ENCODE results near the gene LRRC23. TPM values are rescaled to one million over a fixed set of nuclear protein-coding genes. Genes with fewer than 3 reads are reported as not detected.

LRRC23 gene
- polyA plus RNA-seq, 1 experiment: 10.6 TPM

DNA sequence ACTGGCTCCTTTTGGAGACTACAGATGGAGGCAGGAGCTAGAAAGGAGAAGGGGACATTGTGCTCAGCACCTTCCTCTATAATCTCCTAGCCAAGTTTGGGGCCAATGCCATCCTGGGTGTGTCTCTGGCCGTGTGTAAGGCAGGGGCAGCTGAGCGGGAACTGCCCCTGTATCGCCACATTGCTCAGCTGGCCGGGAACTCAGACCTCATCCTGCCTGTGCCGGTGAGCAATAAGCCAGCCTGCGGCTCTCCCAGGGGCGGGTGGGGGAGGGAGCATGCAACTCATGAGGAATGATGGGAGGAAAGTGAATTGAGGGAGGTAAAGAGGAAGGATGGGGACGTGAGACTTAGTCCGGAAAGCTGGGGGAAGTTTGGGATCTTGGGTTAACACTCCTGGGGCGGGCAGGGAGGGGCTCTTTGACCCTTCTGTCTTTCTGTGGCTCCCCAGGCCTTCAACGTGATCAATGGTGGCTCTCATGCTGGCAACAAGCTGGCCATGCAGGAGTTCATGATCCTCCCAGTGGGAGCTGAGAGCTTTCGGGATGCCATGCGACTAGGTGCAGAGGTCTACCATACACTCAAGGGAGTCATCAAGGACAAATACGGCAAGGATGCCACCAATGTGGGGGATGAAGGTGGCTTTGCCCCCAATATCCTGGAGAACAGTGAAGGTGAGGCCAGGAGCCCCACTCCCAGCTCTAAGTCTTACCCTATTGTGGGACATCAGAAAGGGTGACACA is 13.0 kb downstream of the LRRC23 start:
- Histone ChIP-seq H3K4me3 (ENCODE audit: low read depth, low read length) (no peak overlapping the region), H3K27me3 (ENCODE audit: control insufficient read depth, insufficient read depth, low read length) (no peaks in the 10 kb centered on the region), H3K27ac (ENCODE audit: low read depth, low read length) (no peak overlapping the region), H3K9me3 (ENCODE audit: control insufficient read depth, insufficient read depth, low read length) (no peaks in the 10 kb centered on the region; the same call in 1 of the 2 replicates)
- DNase-seq (ENCODE audit: low read depth, low spot score): no peak
- TF ChIP-seq, protein P1, sequence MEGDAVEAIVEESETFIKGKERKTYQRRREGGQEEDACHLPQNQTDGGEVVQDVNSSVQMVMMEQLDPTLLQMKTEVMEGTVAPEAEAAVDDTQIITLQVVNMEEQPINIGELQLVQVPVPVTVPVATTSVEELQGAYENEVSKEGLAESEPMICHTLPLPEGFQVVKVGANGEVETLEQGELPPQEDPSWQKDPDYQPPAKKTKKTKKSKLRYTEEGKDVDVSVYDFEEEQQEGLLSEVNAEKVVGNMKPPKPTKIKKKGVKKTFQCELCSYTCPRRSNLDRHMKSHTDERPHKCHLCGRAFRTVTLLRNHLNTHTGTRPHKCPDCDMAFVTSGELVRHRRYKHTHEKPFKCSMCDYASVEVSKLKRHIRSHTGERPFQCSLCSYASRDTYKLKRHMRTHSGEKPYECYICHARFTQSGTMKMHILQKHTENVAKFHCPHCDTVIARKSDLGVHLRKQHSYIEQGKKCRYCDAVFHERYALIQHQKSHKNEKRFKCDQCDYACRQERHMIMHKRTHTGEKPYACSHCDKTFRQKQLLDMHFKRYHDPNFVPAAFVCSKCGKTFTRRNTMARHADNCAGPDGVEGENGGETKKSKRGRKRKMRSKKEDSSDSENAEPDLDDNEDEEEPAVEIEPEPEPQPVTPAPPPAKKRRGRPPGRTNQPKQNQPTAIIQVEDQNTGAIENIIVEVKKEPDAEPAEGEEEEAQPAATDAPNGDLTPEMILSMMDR (IDR thresholded peaks at IDR 0.05; ENCODE audit: low read depth, low read length): no peak
- ChIA-PET CTCF (interaction anchor here (1.8 kb wide), 1 partner anchor 8 kb away, joined by 8 read pairs; no protein-coding TSS in a partner anchor), POLR2A (no interaction called here)

DNA sequence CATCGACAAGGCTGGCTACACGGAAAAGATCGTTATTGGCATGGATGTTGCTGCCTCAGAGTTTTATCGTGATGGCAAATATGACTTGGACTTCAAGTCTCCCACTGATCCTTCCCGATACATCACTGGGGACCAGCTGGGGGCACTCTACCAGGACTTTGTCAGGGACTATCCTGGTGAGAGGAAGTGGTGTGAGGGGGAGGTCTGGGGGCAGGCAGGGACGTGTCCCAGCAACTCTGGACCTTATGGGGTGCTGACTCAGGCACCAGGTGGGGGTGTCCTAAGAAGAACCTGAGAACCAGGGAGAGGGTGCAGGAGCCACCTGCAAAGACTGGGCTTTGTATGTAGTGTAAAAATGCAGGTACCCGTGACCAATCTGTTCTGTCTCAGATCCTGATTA is 15.0 kb downstream of the LRRC23 start:
- no peak for DNase-seq (ENCODE audit: low read depth, low spot score)
- TF ChIP-seq, protein P1 (IDR thresholded peaks at IDR 0.05; ENCODE audit: low read depth, low read length): no peak
- CTCF ChIA-PET: no interaction called here
- H3K4me3 ChIP-seq (ENCODE audit: low read depth, low read length): no peak overlapping the region
- H3K9me3 ChIP-seq (ENCODE audit: control insufficient read depth, insufficient read depth, low read length): no peaks in the 10 kb centered on the region; the same call in 1 of the 2 replicates
- no peaks in the 10 kb centered on the region for H3K27me3 ChIP-seq (ENCODE audit: control insufficient read depth, insufficient read depth, low read length)
- no peak overlapping the region for H3K27ac ChIP-seq (ENCODE audit: low read depth, low read length)
- POLR2A ChIA-PET: no interaction called here

GRCh38 chr12:6921539-6921938 is 16.9 kb downstream of the LRRC23 start:
- H3K9me3 ChIP-seq (ENCODE audit: control insufficient read depth, insufficient read depth, low read length): no peaks in the 10 kb centered on the region
- DNase-seq (ENCODE audit: low read depth, low spot score): no peak
- POLR2A ChIA-PET: interaction anchor here (1.7 kb wide), 1 partner anchor 16 kb away, joined by 4 read pairs; no protein-coding TSS in a partner anchor
- CTCF ChIA-PET: interaction anchor here (1.1 to 1.7 kb wide), 2 partner anchors 17 to 52 kb away, joined by 5 read pairs; no protein-coding TSS in a partner anchor
- H3K4me3 ChIP-seq (ENCODE audit: low read depth, low read length): no peak overlapping the region
- H3K27ac ChIP-seq (ENCODE audit: low read depth, low read length): no peak overlapping the region
- no peaks in the 10 kb centered on the region for H3K27me3 ChIP-seq (ENCODE audit: control insufficient read depth, insufficient read depth, low read length)
- TF ChIP-seq, protein P1 (IDR thresholded peaks at IDR 0.05; ENCODE audit: low read depth, low read length): no peak

- no peak for DNase-seq (ENCODE audit: low read depth, low spot score)
- ChIA-PET POLR2A (interaction anchor here (1.1 to 1.7 kb wide), 2 partner anchors 15 to 50 kb away, joined by 3 to 4 read pairs; partner anchors contain the start of gene SPSB2), CTCF (interaction anchor here (0.8 to 1.7 kb wide), 4 partner anchors 16 to 53 kb away, joined by 3 to 5 read pairs (median 4); no protein-coding TSS in a partner anchor)
- Histone ChIP-seq H3K27ac (ENCODE audit: low read depth, low read length) (no peak overlapping the region), H3K27me3 (ENCODE audit: control insufficient read depth, insufficient read depth, low read length) (no peaks in the 10 kb centered on the region), H3K4me3 (ENCODE audit: low read depth, low read length) (no peak overlapping the region), H3K9me3 (ENCODE audit: control insufficient read depth, insufficient read depth, low read length) (no peaks in the 10 kb centered on the region)
- TF ChIP-seq, protein P1 (IDR thresholded peaks at IDR 0.05; ENCODE audit: low read depth, low read length): no peak
Observed at GRCh38 chr12:6921996-6922946, 17.6 kb downstream of the LRRC23 start.

Measured in AG04450 (cell line).